Ecto neural progenitor cell (in vitro differentiated cells): ENCODE results near the gene CDC25A.

Source experiments
- DNase-seq: peaks from one replicate; pipeline ENCODE4 v3.0.0-alpha.2; 2018; ENCODE audit warnings: low spot score

The CDC25A gene

DNA sequence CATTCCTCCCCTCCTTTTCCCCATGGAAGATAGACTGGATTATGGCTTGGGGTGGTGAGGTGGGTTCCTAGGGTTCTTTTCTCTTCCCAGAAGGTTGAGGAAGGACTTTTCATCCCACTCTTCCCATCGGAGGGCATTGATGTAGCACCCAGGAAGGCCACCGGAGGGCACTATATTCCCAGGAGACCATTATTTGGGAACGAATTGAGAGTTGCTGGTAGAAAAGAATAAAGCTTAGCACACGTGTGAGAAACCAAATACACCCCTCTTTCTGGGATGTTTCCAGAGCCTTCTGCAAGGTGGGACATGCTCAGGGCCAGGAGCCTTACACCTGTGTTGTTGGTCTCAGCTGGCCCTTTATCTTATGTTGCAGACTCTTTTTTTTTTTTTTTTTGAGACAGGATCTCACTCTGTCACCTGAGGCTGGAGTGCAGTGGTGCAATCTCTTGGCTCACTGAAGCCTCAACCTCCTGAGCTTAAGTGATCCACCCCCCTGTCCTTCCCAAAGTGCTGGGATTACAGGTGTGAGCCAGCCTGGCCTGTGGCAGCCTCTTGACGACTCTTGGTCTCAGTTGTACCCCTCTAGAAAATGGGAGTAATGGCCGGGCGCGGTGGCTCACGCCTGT lies 6.3 kb upstream of the CDC25A start:
- peak; percentile 79 for DNase-seq

DNA sequence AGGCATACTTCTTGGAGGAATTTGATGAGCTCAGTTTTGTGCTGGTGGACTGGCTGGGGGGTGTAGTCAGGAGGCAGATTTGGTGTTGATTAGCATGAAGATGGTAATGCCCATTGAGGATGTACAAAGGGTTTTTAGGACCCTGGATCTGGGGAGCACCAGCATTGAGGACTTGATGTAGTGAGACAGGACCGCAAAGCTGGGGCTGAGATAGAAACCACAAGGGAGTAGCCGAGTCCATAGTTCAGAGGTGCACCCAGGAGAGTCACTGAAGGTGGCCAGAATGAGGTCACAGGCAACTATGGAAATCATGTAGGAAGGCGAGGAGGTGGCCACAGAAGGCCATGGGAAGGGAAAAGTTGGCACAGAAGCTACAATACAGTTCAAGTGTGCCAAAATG lies 2.7 kb upstream of the CDC25A start:
- DNase-seq = no peak

DNA sequence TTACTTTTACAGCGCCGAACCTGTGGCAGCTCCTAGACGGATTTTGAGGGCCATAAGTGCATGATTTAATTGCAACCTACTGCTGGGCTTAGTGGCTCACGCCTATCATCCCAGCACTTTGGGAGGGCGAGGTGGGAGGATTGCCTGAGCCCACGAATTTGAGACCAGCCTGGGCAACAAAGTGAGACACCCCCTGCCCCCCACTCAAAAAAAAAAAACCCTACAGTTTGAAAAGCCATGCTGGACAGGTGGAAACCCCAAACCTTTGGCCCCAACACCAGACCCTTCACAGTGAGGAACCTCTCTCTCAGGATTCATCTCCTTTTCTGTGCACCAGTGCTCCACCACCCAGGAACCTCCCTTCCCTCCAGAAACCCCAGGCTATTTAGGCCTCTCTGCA lies 1.1 kb upstream of the CDC25A start:
- DNase-seq = no peak

DNA sequence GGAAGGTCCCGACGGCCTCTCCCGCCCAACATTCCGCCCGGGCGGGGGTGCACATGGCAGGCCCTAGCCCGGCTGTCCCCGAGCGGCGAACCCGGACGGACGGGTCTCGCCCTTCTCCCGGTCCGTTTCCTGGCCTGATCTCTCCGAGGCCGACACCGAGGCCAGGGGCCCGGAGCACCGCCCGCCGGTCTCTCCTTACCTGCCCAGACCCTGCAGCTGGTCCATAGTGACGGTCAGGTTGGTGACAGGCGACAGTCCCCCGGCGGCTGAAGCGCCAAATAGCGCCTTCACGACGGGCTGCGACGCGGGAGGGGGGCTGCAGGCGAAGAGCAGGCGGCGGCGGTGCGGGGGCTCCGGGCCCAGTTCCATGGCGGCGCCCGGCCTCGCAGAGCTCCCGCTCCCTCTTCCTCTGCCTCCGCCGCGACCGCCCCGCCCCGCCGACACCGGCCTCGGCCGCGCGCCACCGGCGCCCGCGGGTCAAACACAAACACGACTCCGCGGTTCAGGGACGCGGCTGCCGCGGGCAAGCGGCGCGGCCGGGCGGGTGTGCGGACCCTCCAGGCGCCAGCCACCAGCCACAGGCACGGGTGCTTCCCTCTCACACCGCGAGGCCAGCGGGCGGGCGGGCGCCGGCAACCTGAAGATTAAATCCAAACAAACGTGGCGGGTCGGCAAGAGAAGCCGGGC lies 495 bp downstream of the CDC25A start:
- no peak for DNase-seq

DNA sequence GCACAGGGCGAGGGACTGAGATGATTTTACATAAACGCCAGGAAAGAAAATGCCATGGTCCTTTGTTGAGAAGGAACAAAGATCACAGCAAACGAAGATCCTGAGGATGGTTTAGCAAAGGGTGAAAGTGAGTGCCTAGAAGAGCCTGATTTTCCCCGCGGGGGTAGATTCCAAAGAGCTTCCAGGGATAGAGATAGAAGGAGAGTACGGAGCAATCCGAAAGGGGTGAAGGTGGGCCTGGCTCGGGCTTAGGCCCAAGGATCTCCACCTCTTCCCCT lies 977 bp downstream of the CDC25A start:
- DNase-seq = no peak

DNA sequence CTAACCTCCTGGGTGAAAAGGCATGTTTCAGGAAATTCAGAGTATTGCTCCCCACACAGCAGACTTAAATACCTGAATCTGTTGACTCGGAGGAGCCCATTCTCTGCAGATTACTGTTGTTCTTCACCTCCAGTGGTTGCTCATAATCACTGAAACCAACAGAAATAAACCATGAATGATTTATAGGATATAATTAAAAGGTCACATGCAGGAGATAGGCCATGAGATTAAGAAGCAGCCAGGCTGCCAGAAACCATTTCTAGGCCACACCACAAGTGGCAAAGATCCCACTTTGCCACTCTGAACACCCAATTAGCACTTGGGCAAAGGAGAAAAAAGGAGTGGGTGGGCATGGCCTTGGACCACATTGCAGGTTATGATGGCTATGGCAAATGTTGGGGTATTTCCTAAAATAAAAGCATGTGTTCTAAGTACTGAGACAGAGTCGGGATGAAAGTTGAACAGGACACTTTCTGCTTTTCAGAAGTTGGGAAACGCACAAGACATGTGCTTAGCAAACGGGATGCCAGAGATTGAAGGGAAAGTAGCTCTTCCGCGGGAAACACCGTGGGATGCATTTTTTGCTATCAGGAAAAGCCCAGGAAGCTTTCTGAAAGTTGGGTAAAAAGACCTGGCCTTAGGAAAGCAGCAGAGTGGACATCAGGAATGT lies 1.5 kb downstream of the CDC25A start:
- DNase-seq = no peak

DNA sequence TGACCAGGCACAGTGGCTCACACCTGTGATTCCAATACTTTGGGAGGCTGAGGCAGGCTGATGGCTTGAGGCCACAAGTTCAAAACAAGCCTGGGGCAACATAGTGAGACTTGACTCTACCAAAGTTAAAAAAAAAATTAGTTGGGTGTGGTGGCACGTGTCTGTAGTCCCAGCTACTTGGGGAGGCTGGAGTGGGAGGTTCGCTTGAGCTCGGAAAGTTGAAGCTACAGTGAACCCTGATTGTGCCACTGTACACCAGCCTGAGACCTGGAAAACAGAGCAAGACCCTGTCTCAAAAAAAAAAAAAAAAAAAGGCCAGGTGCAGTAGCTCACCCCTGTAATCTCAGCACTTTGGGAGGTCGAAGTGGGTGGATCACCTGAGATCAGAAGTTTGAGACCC lies 3.1 kb downstream of the CDC25A start:
- no peak for DNase-seq

DNA sequence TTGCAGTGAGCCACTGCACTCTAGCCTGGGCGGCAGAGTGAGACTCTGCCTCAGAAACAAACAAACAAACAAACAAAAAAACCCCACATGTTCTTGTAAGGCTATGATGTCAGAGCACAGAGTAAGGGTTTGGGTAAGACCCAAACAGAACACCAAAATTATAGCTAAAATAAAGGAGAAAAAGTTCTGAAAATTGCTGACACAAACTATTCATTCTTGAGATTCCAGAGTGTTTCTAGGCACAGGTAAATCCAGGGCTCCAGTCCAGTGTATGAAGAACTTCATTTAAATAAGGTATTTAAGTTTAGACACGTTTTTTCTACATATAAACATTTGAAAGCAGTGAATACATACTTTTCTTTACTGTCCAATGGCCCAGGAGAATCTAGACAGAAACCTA lies 3.9 kb downstream of the CDC25A start:
- no peak for DNase-seq

DNA sequence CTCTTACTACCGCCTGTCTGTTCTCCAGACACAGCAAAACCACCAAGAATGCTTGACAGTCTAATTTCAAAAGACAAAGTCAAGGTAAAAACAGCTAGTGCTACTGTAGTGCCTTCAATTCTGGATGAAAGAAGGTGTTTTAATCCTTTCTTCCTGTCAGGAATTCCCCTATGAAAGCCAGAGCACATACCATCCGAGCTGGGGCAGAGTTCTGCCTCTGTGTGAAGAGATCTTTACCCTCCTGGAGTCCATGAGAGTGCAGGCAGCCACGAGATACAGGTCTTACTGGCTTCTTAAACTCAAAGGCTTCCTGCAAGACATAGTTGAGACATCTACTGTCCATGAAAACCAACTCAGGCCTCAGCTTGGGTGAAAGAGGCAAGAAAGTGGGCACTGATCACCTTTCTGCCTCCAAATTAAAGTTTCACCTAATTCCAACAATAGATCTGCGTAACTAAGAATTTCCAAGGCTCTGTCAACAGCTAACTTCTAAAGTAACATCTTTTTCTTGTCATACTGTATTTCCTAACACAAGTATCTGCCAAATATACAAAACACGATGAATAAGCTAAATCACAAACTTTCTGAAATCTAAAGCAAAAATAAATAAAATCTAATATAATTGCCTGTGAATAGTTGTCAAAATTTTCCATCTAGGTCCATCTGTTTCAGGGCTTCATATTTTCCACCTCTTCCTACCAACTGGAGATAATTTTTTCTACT lies 7.5 kb downstream of the CDC25A start:
- no peak for DNase-seq

DNA sequence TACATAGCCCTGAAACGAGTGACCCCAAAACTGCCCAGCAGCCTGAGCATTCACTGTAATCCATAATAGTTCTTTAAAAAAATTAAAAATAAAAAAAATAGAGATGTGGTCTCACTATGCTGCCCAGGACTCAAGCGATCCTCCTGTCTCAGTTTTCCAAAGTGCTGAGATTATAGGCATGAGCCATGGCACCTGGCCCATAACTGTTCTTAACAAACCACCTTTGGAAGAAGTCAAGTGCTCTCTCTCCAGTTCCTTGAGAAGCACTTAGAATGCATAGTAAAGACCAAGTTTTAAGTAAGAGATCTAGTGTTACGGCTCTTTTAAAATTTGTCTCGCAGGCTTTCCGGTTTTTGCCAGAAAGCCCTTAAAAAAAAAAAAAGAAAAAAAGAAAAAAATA lies 8.2 kb downstream of the CDC25A start:
- DNase-seq = no peak

DNA sequence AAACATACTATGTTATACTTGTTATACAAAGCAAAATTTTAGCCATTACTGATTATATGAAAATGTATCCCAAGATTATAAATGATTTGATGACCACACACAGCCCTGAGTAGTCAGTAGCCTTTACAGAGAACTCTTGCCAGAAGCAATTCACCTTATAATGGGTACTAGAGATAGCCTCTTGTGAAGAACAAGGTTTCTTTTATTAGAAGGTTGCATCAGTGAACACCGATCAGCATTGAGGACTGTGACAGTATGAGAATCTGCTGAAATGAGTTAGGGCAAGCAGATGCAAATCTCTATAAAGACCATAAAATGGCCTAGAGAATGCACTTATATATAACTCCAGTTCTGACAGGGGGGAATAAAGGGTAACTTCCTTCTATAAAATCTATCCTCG lies 10.1 kb downstream of the CDC25A start:
- DNase-seq = no peak

DNA sequence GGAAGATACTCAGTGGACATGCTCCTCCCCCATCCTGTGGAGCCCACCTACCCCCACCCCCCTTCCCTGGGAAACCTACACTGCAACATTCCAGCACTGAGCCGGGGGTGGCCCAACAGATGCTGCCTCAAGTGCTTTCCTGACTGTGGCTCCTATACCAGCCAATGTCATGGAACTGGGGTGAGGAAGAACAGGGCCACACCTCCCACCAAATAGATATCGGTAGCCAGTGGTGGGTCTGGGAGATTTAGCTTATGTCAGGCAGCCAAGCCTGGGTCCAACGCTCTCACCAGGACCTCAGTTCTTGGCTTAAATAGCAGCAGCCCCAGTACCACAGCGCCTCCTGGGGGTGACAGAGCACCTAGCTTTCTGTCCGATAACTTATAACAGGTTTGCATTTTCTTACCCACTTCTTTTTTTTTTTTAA lies 30.3 kb downstream of the CDC25A start:
- DNase-seq = peak; percentile 78

DNA sequence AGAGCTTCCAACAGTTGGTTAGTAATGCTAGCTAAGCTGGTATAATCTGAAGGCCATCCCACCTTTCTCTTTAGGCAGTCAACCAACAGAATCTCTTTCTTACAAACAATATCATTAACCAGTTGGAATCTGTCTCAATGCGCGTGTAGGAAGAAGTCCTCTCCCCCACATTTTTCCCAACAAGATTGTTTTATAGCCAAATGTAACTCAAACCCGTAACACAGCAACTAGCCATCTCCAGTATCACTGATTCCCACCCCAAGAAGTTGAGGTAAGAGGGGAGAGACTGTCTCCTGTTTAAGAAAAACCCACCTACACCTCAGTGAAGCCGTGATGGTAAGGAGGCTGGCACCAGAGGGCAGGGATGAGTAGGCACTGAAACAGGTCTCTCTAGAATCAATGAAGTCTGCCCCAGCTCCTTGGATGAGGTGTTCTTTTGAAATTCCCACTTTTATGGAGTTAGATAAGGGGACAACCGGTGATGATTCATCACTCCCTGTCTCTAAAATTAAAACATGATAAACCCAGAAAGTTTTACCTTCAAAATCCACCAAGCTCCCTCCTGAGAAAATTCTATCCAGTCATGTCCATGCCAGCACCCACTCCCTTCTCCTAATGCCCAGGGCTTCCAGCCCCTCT lies 30.9 kb downstream of the CDC25A start:
- no peak for DNase-seq

DNA sequence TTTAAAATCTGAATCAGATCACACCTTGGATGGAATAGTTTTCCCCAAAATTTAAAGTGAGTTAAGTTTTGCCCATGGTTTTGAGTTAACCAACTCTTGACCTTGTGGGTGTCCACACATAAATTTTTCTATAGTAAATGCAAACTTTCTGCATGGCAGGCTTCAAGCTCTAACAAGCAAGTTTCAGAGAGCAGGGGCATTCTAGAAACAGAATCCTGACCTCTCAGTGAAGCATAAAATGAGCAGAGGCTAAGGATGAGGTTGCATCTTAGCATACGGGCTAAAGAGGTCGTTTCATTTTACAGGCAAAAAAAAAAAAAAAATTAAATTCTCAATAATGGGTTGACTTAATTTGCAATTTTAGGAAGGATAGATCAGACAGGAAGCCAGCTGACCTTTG lies 32.1 kb downstream of the CDC25A start:
- DNase-seq = no peak

DNA sequence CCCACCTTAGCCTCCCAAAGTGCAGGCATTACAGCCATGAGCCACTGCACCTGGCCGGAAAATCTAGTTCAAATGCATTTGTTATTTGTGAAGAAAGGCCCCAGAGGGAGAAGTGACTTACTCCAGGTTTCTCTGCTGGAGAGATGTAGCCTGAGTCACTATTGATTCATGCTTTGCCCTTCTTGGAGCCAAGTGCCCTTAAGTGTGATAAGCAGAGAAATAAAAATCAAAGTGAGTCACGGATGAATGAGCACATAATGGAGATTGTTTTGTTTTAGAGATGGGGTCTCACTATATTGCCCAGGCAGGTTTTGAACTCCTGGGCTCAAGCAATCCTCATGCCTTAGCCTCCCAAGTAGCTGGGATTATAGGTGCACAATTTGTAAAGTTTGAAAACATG lies 33.1 kb downstream of the CDC25A start:
- DNase-seq = no peak

DNA sequence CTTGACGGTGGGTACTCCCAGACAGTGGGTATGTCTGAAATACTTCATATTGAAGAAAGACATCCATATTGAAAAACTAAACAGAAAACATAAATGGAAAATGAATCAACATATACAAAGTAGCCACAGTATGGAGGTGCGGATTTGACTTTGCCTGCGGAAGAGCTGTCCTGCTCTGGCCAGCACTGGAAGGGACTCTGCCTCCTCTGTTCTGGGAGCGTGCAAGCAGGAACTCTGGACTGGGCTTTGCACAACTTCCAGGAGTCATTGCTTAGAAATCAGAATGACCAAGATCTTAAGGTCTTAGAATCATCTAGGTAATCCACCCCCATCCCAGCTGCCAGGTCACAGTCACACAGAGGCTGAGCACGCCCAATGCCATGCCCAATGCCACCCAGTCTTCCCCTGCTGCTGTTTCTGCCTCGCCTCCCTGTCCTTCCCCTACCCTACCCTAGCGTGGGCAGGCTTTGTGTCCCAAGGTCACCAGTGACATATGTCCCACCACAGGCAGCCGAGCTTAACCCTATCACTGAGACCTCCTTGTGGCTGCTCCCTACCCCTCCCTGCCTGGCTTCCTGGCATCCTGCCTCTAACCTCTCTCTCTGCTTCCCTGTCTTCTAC lies 36.3 kb downstream of the CDC25A start:
- DNase-seq = no peak

DNA sequence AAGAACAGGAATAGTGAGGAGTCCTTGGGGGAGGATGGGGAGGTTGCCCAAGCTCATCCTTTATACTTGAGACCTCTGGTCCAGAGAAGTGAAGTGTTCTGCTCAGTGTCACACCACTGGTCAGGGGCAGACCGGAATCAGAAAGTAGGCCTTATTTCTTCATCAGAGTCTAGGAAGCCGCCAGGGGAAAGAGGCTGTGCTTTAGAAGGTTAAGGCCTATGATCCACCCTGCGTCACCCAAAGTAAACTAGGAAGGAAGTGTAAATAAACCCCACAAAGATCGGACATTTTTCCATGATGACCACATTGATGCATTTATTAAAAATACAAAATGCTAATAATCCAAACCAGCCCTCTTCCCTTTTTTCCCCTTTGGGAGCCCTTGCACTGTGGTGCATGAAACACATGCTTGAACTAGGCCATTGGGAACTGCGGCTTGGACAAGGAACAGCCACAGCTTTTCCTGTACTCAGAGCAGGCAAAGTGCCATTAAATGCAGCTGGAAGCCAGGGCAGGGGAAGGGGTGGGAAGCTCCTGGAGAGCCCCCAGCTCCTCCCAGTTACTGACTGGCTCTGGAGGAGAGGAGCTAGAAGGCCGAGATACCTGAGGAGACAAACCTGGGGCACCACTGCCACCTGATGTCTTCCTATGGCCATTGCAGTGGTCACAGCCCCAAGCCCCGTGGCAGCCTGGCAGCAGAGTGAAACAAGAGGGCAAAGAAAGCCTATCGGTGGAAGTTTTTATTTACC lies 37.0 kb downstream of the CDC25A start:
- DNase-seq = peak; percentile 86

DNA sequence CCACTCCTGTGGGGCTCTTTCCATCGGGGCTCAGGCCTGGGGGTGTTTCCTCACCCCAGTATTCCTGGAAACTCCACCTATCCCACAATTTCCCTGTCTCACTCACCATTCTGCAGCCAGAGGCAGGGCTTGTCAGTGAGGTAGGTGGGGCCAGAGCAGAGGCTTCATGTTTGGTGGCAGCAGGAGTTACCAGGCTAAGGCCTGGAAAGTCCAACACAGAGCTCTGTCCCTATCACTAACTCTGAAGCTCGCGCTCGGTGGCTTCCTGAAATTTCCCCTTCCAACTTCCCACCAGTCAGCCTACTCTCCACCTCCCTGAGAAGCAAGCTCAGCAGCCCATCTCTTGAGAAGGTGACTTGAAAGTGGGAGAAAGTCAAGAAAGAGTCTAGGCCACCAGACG lies 44.2 kb downstream of the CDC25A start:
- DNase-seq = no peak

DNA sequence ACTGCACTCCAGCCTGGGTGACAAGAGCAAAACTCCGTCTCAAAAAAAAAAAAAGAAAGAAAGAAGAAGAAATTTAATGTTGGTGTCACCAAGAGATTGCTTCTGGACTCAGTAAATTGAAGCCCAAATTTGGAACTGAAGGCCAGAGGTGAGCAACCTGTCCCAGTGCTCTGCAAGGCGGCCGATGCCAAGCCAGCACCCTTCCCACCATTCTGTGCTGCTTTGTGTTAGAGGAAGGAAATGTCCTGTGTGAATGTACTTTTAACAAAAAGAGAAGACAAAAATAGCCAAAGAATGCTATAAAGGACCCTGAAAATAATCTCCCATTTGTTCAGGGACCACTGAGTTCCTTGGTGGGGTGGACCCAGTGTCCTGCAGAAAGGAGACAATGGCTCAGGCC lies 44.6 kb downstream of the CDC25A start:
- DNase-seq = no peak

DNA sequence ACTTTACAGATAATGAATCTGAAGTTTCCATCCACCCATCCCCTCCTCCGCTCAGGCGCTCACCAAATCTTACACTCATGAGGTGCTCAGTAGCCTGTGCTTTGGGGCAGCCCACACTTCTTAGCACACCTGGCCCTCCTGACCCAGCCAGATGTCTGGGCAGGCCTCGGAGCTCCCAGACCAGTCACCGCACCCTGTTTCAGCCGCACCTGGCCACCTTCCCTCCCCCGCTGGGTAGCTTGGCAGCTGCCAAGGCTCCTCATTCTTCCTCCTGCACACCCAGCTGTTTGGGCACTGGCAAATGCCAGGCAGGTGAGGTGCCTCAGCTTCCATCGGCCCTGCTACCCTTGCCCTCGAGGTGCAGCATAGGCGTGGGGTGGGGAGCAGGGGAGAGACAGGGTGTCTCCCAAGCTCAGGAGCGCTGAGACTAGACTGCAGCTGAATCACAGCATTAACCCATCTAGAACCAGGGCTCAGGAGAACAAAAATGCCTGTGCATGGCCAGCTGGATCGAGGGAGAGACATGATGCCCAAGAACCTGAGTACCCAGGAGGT lies 45.8 kb downstream of the CDC25A start:
- no peak for DNase-seq

DNA sequence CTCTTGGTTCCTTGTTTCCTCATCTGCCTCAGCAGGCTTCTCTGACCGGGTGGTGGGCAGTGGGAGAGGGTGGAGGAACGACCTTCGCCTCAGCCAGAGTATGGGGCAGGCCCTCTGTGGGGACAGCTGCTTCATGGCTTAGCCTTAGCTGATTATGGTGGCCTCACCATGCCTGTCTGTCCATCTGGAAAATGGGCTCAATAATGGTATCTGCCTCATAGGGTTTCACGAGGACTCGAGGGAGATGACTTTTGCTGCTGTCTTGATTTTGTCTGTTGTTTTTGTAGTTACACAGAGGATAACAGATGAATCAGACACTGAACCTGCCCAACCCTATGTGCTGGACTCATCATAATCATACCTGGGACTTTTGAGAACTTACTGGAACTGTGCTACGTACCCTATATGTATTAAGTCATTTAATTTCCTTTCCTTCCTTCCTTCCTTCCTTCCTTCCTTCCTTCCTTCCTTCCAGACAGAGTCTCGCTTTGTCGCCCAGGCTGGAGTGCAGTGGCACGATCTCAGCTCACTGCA lies 46.5 kb downstream of the CDC25A start:
- no peak for DNase-seq
